Gastroesophageal sphincter (tissue), 3 donors: ENCODE measurements around the gene TTC39B.

Source experiments
- CTCF ChIP-seq, 4 experiments: fragments of 200-600 bp in 2 of 4; fragments of 450-650 bp in 2 of 4; sonication (generic) in 1 of 4; IDR thresholded peaks; one replicate each; pipeline ENCODE4 v1.5.1; 2017 to 2019; ENCODE audit warnings: antibody characterized with exemption in 4 of 4, mild to moderate bottlenecking in 2 of 4, moderate library complexity in 2 of 4
- EP300 ChIP-seq: sonication (generic); formaldehyde crosslinking; IDR thresholded peaks from one replicate; pipeline ENCODE4 v1.6.1; 2017; ENCODE audit warnings: antibody characterized with exemption, mild to moderate bottlenecking
- POLR2A ChIP-seq, 2 donors: fragments of 450-650 bp; IDR thresholded peaks; one replicate each; pipeline ENCODE4 v1.6.1; 2017; ENCODE audit warnings: antibody characterized with exemption in 2 of 2, mild to moderate bottlenecking in 2 of 2, moderate library complexity in 1 of 2
- POLR2AphosphoS5 ChIP-seq: sonication (generic); formaldehyde crosslinking; IDR thresholded peaks from one replicate; pipeline ENCODE4 v1.6.1; 2017; ENCODE audit warnings: antibody characterized with exemption

GRCh38 chr9:15133488-15133887 is 173.5 kb downstream of the TTC39B start:
- TF ChIP-seq CTCF (IDR thresholded peaks at IDR 0.05) (no peak), POLR2A (IDR thresholded peaks at IDR 0.05) (no peak), POLR2AphosphoS5 (no peak), EP300 (no peak)
